ENCODE measurements around the gene DNAJA4.
A peak's percentile ranks its signal among the peaks of the same experiment; 100 is the strongest.

Gene DNAJA4

DNA sequence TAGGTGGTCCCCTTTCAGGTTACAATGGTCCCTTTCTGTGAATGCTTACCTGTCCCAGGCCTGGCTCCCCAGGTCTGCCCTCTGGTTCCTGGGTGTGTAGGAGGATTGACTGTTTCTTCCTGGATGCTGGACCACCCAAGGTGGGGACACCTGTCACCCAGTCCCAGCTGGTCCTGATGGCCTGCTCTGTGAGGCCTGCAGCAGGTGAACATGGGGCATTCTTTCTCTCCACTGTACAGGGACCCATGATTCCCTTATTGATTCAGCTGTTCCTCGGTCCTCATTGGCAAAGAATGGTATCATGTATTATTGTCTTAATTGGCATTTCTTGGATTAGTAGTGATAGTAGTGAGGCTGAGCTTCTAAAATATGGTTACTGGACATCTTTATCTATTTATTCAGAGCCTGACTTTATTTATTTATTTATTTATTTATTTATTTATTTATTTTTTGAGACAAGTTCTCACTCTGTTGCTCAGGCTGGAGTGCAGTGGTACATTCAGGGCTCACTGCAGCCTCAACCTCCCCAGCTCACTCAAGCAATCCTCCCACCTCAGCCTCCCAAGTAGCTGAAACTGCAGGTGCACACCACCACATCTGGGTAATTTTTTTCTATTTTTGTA, 8.8 kb upstream of the DNAJA4 start:
- no peaks in the 10 kb centered on the region for H3K9me3 Mint-ChIP-seq
- no peak overlapping the region for H3K4me3 Mint-ChIP-seq
- intact Hi-C loops (cut with micrococcal nuclease) = no loop called here

GRCh38 chr15:78256044-78256437, 8.3 kb upstream of the DNAJA4 start:
- no peak overlapping the region for H3K27ac Mint-ChIP-seq
- no peaks in the 10 kb centered on the region for H3K27me3 Mint-ChIP-seq
- H3K4me3 Mint-ChIP-seq = no peak overlapping the region
- intact Hi-C loops (cut with micrococcal nuclease) = no loop called here
- no peaks in the 10 kb centered on the region for H3K36me3 Mint-ChIP-seq (ENCODE audit: low read depth)
- no peaks in the 10 kb centered on the region for H3K9me3 Mint-ChIP-seq
- no peaks in the 10 kb centered on the region for H3K4me1 Mint-ChIP-seq (ENCODE audit: low read depth)

More for the DNA sequence above, 8.8 kb upstream of the DNAJA4 start:
- Mint-ChIP-seq H3K27me3 (no peaks in the 10 kb centered on the region), H3K36me3 (ENCODE audit: low read depth) (no peaks in the 10 kb centered on the region), H3K4me1 (ENCODE audit: low read depth) (no peaks in the 10 kb centered on the region), H3K27ac (no peak overlapping the region)

DNA sequence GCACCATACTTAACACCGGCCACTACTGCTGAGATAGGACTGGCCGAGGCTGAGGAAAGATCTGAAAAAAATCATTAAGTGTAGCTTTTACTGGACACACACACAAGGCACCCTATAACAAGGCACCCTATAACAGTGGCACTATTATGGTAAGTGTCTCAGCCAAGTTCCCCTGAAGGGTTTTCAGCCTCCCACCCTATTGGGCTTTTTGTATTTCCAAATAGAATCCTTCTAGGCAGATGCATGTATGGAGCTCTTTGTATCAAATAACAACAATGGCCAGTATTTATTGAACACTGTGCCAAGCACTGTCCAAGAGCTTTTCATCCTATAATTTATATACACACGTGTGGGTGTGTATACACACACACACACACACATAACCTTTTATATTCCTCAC, 6.7 kb upstream of the DNAJA4 start:
- H3K36me3 Mint-ChIP-seq (ENCODE audit: low read depth) = no peaks in the 10 kb centered on the region
- H3K4me1 Mint-ChIP-seq (ENCODE audit: low read depth) = no peaks in the 10 kb centered on the region
- no peaks in the 10 kb centered on the region for H3K9me3 Mint-ChIP-seq
- intact Hi-C loops (cut with micrococcal nuclease) = no loop called here
- H3K27me3 Mint-ChIP-seq = no peaks in the 10 kb centered on the region
- H3K4me3 Mint-ChIP-seq = no peak overlapping the region
- no peak overlapping the region for H3K27ac Mint-ChIP-seq

- H3K27ac Mint-ChIP-seq = no peak overlapping the region
- H3K4me1 Mint-ChIP-seq (ENCODE audit: low read depth) = no peaks in the 10 kb centered on the region
These were observed 5.1 kb upstream of the DNAJA4 start for GRCh38 chr15:78259232-78259631.

GRCh38 chr15:78260489-78260888, 3.9 kb upstream of the DNAJA4 start:
- Mint-ChIP-seq H3K4me1 (ENCODE audit: low read depth) (no peaks in the 10 kb centered on the region), H3K27me3 (no peaks in the 10 kb centered on the region), H3K9me3 (no peaks in the 10 kb centered on the region), H3K36me3 (ENCODE audit: low read depth) (no peaks in the 10 kb centered on the region), H3K27ac (no peak overlapping the region), H3K4me3 (no peak overlapping the region)
- intact Hi-C loops (cut with micrococcal nuclease) = no loop called here

More at GRCh38 chr15:78259232-78259631, 5.1 kb upstream of the DNAJA4 start:
- intact Hi-C loops (cut with micrococcal nuclease) = no loop called here
- Mint-ChIP-seq H3K36me3 (ENCODE audit: low read depth) (no peaks in the 10 kb centered on the region), H3K9me3 (no peaks in the 10 kb centered on the region), H3K4me3 (no peak overlapping the region), H3K27me3 (no peaks in the 10 kb centered on the region)

- Mint-ChIP-seq H3K36me3 (ENCODE audit: low read depth) (no peaks in the 10 kb centered on the region), H3K27me3 (no peaks in the 10 kb centered on the region), H3K4me1 (ENCODE audit: low read depth) (no peaks in the 10 kb centered on the region), H3K4me3 (no peak overlapping the region), H3K27ac (no peak overlapping the region), H3K9me3 (no peaks in the 10 kb centered on the region)
- intact Hi-C loops (cut with micrococcal nuclease) = no loop called here
These were observed 3.3 kb upstream of the DNAJA4 start for GRCh38 chr15:78261062-78261461.

DNA sequence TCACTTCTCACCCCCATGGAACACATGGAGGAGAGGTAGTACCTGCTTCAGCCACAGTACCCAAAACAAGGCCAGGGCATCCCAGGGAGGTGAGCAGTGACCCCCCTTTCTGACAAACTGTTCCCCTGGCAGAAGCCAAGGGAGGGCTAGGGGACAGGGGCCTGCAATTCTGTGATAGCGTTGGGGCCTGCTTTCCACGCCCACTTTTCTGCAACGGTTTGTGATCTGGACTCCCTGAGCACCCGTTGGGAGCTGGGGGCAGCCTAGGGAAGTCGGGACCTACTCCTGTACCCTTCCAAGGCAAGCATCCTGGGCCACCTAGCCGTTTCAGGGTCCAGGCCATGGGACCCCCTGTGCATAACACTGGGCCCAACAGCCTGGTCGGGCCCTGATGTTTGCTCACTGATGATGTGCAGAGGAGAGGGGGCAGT, 996 bp upstream of the DNAJA4 start:
- H3K36me3 Mint-ChIP-seq (ENCODE audit: low read depth) = peaks cover 11% of the 10 kb centered on the region
- H3K4me3 Mint-ChIP-seq = peak overlapping the region; percentile 24
- peaks cover 11% of the 10 kb centered on the region for H3K4me1 Mint-ChIP-seq (ENCODE audit: low read depth)
- H3K27ac Mint-ChIP-seq = no peak overlapping the region
- no peaks in the 10 kb centered on the region for H3K27me3 Mint-ChIP-seq
- intact Hi-C loops (cut with micrococcal nuclease) = no loop called here
- H3K9me3 Mint-ChIP-seq = no peaks in the 10 kb centered on the region

DNA sequence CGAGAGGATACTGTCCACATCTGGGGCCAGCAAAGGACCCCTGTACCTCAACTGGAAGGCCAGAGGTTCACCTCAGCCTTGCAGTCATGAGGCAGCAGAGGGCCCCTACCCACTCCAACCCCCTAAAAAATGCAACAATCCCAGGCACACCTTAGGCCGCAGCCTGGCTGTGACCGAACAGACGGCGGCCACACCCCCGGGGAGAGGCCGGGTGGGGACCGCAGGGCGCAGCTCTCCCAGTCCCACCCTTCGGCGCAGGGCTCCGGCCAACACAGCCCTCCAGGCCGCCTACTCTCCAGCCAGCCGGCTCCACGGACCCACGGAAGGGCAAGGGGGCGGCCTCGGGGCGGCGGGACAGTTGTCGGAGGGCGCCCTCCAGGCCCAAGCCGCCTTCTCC, 457 bp upstream of the DNAJA4 start:
- Mint-ChIP-seq H3K27me3 (no peaks in the 10 kb centered on the region), H3K27ac (no peak overlapping the region), H3K36me3 (ENCODE audit: low read depth) (peaks cover 15% of the 10 kb centered on the region), H3K9me3 (no peaks in the 10 kb centered on the region), H3K4me3 (peak overlapping the region; percentile 24), H3K4me1 (ENCODE audit: low read depth) (peaks cover 15% of the 10 kb centered on the region)
- intact Hi-C loops (cut with micrococcal nuclease) = no loop called here

- peak overlapping the region; percentile 72 for H3K27ac Mint-ChIP-seq
These were observed 737 bp downstream of the DNAJA4 start for GRCh38 chr15:78265137-78265460.

GRCh38 chr15:78265752-78266224, 1.4 kb downstream of the DNAJA4 start:
- Mint-ChIP-seq H3K4me1 (ENCODE audit: low read depth) (peaks cover 29% of the 10 kb centered on the region), H3K27me3 (no peaks in the 10 kb centered on the region)
- intact Hi-C loops (cut with micrococcal nuclease) = no loop called here

More at GRCh38 chr15:78265137-78265460, 737 bp downstream of the DNAJA4 start:
- Mint-ChIP-seq H3K4me1 (ENCODE audit: low read depth) (peaks cover 23% of the 10 kb centered on the region), H3K27me3 (no peaks in the 10 kb centered on the region), H3K36me3 (ENCODE audit: low read depth) (peaks cover 17% of the 10 kb centered on the region), H3K9me3 (no peaks in the 10 kb centered on the region), H3K4me3 (peak overlapping the region; percentile 77)
- intact Hi-C loops (cut with micrococcal nuclease) = no loop called here

DNA sequence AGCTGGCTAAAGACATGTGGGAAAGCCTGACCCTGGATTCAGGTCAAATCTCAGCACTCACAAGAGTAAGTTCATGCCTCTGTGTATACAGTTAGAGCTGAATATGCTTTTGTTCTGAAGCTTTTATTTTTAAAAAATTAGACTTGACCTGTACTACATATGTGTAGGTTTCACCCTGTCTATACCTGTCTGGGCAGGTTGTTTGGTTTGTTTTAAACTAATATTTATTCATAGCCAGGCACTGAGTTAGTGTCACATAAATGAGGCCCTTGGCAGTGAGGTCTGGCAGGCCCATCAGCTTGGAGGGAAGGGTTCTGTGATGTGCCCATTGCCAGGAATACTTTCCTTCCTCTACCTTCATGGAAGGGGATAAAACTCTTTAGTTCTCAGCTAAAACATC, 1.9 kb downstream of the DNAJA4 start:
- no peak overlapping the region for H3K4me3 Mint-ChIP-seq
- H3K27ac Mint-ChIP-seq = no peak overlapping the region
- peaks cover 29% of the 10 kb centered on the region for H3K4me1 Mint-ChIP-seq (ENCODE audit: low read depth)

More at GRCh38 chr15:78265752-78266224, 1.4 kb downstream of the DNAJA4 start:
- H3K36me3 Mint-ChIP-seq (ENCODE audit: low read depth) = peaks cover 24% of the 10 kb centered on the region
- no peaks in the 10 kb centered on the region for H3K9me3 Mint-ChIP-seq
- no peak overlapping the region for H3K27ac Mint-ChIP-seq
- H3K4me3 Mint-ChIP-seq = no peak overlapping the region

DNA sequence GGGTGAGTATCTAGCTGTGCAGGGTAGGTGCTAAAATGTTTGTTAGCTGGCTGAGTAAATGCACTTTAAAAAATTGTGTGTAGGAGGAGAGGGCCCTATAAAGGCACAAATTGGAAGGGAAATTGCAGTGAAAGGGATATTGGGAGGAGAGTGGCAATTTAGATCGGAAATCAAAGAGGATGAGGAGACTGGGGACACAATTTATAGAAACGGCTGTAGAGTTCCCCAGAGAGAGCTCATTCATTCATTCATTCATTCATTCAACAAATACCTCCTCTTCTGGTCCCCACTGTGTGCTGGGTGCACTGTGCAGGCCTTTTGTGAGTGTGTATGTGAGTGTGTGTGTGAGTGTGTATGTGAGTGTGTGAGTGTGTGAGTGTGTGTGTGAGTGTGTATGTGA, 2.4 kb downstream of the DNAJA4 start:
- H3K27me3 Mint-ChIP-seq = no peaks in the 10 kb centered on the region
- no peak overlapping the region for H3K4me3 Mint-ChIP-seq
- peaks cover 34% of the 10 kb centered on the region for H3K36me3 Mint-ChIP-seq (ENCODE audit: low read depth)
- intact Hi-C loops (cut with micrococcal nuclease) = no loop called here
- H3K9me3 Mint-ChIP-seq = no peaks in the 10 kb centered on the region
- H3K27ac Mint-ChIP-seq = no peak overlapping the region
- peaks cover 29% of the 10 kb centered on the region for H3K4me1 Mint-ChIP-seq (ENCODE audit: low read depth)

More for the DNA sequence above, 1.9 kb downstream of the DNAJA4 start:
- no peaks in the 10 kb centered on the region for H3K27me3 Mint-ChIP-seq
- no peaks in the 10 kb centered on the region for H3K9me3 Mint-ChIP-seq
- H3K36me3 Mint-ChIP-seq (ENCODE audit: low read depth) = peaks cover 28% of the 10 kb centered on the region
- intact Hi-C loops (cut with micrococcal nuclease) = no loop called here

DNA sequence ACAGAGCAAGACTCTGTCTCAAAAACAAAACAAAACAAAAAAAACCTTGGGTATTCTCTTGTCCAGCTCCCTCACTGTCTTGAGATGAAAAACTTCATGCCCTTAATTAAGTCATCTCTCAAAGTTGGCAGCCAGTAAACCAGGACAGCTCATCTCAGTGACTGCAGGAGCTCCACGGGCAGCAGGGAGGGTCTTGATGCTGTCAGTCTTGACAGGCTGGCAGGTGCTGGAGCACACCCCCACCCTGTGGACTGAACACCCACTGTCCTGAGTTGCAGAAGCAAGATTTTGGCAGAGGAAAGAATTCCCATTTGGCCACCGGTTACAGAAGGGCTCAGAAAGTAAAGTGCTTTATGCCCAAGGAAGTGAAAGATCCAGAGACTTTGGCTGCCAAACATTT, 8.0 kb downstream of the DNAJA4 start:
- H3K36me3 Mint-ChIP-seq (ENCODE audit: low read depth) = peaks cover 64% of the 10 kb centered on the region

GRCh38 chr15:78272776-78273175, 8.4 kb downstream of the DNAJA4 start:
- intact Hi-C loops (cut with micrococcal nuclease) = no loop called here
- Mint-ChIP-seq H3K4me3 (no peak overlapping the region), H3K9me3 (no peaks in the 10 kb centered on the region), H3K27me3 (no peaks in the 10 kb centered on the region), H3K27ac (no peak overlapping the region), H3K4me1 (ENCODE audit: low read depth) (peaks cover 24% of the 10 kb centered on the region), H3K36me3 (ENCODE audit: low read depth) (peaks cover 67% of the 10 kb centered on the region)

More for the DNA sequence above, 8.0 kb downstream of the DNAJA4 start:
- Mint-ChIP-seq H3K27me3 (no peaks in the 10 kb centered on the region), H3K9me3 (no peaks in the 10 kb centered on the region), H3K27ac (no peak overlapping the region), H3K4me1 (ENCODE audit: low read depth) (peaks cover 21% of the 10 kb centered on the region), H3K4me3 (no peak overlapping the region)
- intact Hi-C loops (cut with micrococcal nuclease) = no loop called here

DNA sequence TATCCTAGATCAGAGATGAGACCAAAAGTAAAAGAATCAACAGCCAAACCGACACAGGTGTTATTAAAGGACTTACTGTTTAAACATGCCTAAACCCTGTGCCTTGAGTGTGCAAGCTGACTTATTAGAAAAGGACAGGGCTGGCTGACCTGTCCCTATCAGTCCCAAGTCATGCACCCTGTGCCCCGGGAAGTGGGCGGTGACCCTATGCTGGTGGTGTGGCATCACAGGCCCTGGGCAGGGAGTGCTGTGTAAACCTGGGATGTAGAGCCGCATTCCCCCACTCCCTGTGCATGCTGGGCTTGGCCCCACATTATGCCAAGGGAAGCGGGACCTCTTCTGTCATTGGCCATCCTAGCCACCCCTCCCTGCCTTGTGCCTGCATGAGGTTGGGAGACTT, 10.6 kb downstream of the DNAJA4 start:
- peaks cover 83% of the 10 kb centered on the region for H3K36me3 Mint-ChIP-seq (ENCODE audit: low read depth)
- H3K27ac Mint-ChIP-seq = peak overlapping the region; percentile 10
- no peak overlapping the region for H3K4me3 Mint-ChIP-seq
- intact Hi-C loops (cut with micrococcal nuclease) = no loop called here
- H3K9me3 Mint-ChIP-seq = no peaks in the 10 kb centered on the region
- H3K4me1 Mint-ChIP-seq (ENCODE audit: low read depth) = peaks cover 19% of the 10 kb centered on the region
- no peaks in the 10 kb centered on the region for H3K27me3 Mint-ChIP-seq

Measured in dendritic cell treated with granulocyte-macrophage colony-stimulating factor and Interleukin-4, amounts not matched to agents 40 ng/mL and 50 ng/mL, for 4 days (primary cell).